ENCODE results near the gene PTGIS. TPM values are rescaled to one million over a fixed set of nuclear protein-coding genes. Genes with fewer than 3 reads are reported as not detected.

The PTGIS gene
- total and polyA plus RNA-seq, 2 of the 4 experiments (the other 2 are of a cell fraction): 1.6 to 2.6 TPM

DNA sequence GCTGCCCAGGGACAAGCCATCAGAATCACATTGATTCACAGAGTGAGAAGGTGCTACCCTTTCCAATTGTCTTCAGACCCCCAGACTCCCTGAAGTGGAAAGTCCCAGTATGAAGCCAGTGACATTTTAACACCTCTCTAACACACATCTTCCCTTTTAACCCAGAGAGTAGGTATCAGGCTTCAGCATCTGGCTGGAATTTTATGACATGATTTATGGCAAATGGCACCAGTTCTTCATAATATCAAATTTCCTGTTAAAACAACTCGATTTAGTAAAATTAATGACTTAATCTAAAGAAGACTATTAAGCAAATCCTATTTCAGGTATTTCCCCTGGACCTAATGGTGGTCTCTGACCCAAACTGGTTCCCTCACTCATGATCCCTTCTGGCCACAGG lies 110.5 kb downstream of the PTGIS start:
- no peak overlapping the region for H3K18ac ChIP-seq (ENCODE audit: low read depth, low read length)
- no peak overlapping the region for H4K91ac ChIP-seq (ENCODE audit: insufficient read depth, low read depth, low read length)
- H4K20me1 ChIP-seq (ENCODE audit: insufficient read depth, low read length): no peaks in the 10 kb centered on the region
- H3K23ac ChIP-seq (ENCODE audit: low read depth, low read length): no peak overlapping the region
- H2BK20ac ChIP-seq (ENCODE audit: low read depth, low read length): no peak overlapping the region
- H3K9ac ChIP-seq (ENCODE audit: low read depth, low read length): no peak overlapping the region
- no peak overlapping the region for H4K8ac ChIP-seq (ENCODE audit: low read depth in 2 of 2, low read length in 2 of 2)
- H4K5ac ChIP-seq (ENCODE audit: low read depth, low read length): no peak overlapping the region
- H3K14ac ChIP-seq (replicated peaks; ENCODE audit: low read depth, low read length): no peak overlapping the region
- intact Hi-C loops (cut with micrococcal nuclease): no loop called here
- TF ChIP-seq POLR2A (IDR thresholded peaks at IDR 0.05; ENCODE audit: low read depth, low read length) (no peak), MXI1 (IDR thresholded peaks at IDR 0.05; ENCODE audit: borderline replicate concordance, low read depth, low read length) (no peak), MAFK (IDR thresholded peaks at IDR 0.05; ENCODE audit: low read depth, low read length) (no peak), RCOR1 (IDR thresholded peaks at IDR 0.05; ENCODE audit: insufficient replicate concordance, low read length) (no peak), NFE2L2 (IDR thresholded peaks at IDR 0.05; ENCODE audit: low read depth, low read length) (no peak), MAZ (IDR thresholded peaks at IDR 0.05; ENCODE audit: borderline replicate concordance, low read depth, low read length) (no peak), RAD21 (IDR thresholded peaks at IDR 0.05; ENCODE audit: low read length) (no peak), CHD1 (IDR thresholded peaks at IDR 0.05; ENCODE audit: low read depth, low read length) (no peak), CEBPB (IDR thresholded peaks at IDR 0.05; ENCODE audit: low read depth, low read length) (no peak), SMC3 (IDR thresholded peaks at IDR 0.05; ENCODE audit: low read depth, low read length) (no peak), BHLHE40 (IDR thresholded peaks at IDR 0.05; ENCODE audit: low read depth, low read length) (no peak), RFX5 (IDR thresholded peaks at IDR 0.05; ENCODE audit: low read depth, low read length) (no peak), FOS (IDR thresholded peaks at IDR 0.05; ENCODE audit: low read depth, low read length) (no peak)
- TF ChIP-seq, protein P1, sequence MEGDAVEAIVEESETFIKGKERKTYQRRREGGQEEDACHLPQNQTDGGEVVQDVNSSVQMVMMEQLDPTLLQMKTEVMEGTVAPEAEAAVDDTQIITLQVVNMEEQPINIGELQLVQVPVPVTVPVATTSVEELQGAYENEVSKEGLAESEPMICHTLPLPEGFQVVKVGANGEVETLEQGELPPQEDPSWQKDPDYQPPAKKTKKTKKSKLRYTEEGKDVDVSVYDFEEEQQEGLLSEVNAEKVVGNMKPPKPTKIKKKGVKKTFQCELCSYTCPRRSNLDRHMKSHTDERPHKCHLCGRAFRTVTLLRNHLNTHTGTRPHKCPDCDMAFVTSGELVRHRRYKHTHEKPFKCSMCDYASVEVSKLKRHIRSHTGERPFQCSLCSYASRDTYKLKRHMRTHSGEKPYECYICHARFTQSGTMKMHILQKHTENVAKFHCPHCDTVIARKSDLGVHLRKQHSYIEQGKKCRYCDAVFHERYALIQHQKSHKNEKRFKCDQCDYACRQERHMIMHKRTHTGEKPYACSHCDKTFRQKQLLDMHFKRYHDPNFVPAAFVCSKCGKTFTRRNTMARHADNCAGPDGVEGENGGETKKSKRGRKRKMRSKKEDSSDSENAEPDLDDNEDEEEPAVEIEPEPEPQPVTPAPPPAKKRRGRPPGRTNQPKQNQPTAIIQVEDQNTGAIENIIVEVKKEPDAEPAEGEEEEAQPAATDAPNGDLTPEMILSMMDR (conservative IDR thresholded peaks at IDR 0.05; ENCODE audit: low read depth, low read length): no peak
- TF ChIP-seq, protein P2, sequence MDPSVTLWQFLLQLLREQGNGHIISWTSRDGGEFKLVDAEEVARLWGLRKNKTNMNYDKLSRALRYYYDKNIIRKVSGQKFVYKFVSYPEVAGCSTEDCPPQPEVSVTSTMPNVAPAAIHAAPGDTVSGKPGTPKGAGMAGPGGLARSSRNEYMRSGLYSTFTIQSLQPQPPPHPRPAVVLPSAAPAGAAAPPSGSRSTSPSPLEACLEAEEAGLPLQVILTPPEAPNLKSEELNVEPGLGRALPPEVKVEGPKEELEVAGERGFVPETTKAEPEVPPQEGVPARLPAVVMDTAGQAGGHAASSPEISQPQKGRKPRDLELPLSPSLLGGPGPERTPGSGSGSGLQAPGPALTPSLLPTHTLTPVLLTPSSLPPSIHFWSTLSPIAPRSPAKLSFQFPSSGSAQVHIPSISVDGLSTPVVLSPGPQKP (IDR thresholded peaks at IDR 0.05; ENCODE audit: borderline replicate concordance, low read depth, low read length): no peak
- TF ChIP-seq, protein P3, sequence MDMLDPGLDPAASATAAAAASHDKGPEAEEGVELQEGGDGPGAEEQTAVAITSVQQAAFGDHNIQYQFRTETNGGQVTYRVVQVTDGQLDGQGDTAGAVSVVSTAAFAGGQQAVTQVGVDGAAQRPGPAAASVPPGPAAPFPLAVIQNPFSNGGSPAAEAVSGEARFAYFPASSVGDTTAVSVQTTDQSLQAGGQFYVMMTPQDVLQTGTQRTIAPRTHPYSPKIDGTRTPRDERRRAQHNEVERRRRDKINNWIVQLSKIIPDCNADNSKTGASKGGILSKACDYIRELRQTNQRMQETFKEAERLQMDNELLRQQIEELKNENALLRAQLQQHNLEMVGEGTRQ (IDR thresholded peaks at IDR 0.05; ENCODE audit: low read depth, low read length): no peak
- POLR2A ChIA-PET (ENCODE audit: unreplicated experiment): no interaction called here
- H3K27ac ChIP-seq (ENCODE audit: insufficient read depth, low read length): no peak overlapping the region
- no peaks in the 10 kb centered on the region for H3K79me1 ChIP-seq (ENCODE audit: low read depth in 1 of 2, low read length in 2 of 2)
- dilution Hi-C loops (cut with HindIII; ENCODE audit: low sequenced_read_pairs, unreplicated experiment): no loop called here
- H3K56ac ChIP-seq (ENCODE audit: extremely low read depth, insufficient read depth, low read length): no peak overlapping the region
- H2BK120ac ChIP-seq (ENCODE audit: low read depth, low read length): no peak overlapping the region
- in situ Hi-C loops (cut with MboI; ENCODE audit: low sequenced_read_pairs): no loop called here
- CTCF ChIA-PET: no interaction called here
- no peak overlapping the region for H2AK5ac ChIP-seq (ENCODE audit: low read depth, low read length)
- H2BK5ac ChIP-seq (ENCODE audit: low read depth, low read length, poor library complexity, severe bottlenecking): no peak overlapping the region
- no peaks in the 10 kb centered on the region for H3K9me3 ChIP-seq (ENCODE audit: control insufficient read depth, insufficient read depth, low read length)
- DNase-seq: no peak
- no peaks in the 10 kb centered on the region for H3K36me3 ChIP-seq (ENCODE audit: control insufficient read depth, insufficient read depth, low read length)
- no peak overlapping the region for H2BK15ac ChIP-seq (ENCODE audit: low read depth, low read length)
- no peak for ATAC-seq (ENCODE audit: low read depth)
- no TSS peak for BruUV-seq (replicated peaks)
- no peak overlapping the region for H3K4ac ChIP-seq (ENCODE audit: low read depth, low read length)
- H3K4me3 ChIP-seq (ENCODE audit: insufficient read depth, low read depth, low read length): no peak overlapping the region
- H3K4me1 ChIP-seq (ENCODE audit: control insufficient read depth, insufficient read depth, low read length): no peaks in the 10 kb centered on the region
- no CpG with 5 or more reads among the region's 1 CpG for WGBS, 2 experiments (ENCODE audit: extremely low coverage in 2 of 2, insufficient read length in 1 of 2)
- no peak overlapping the region for H3K4me2 ChIP-seq (ENCODE audit: low read depth, low read length)
- peaks cover 52% of the 10 kb centered on the region for H3K27me3 ChIP-seq (ENCODE audit: control insufficient read depth, insufficient read depth, low read length)
- H3K9me1 ChIP-seq (ENCODE audit: insufficient read depth, low read length): no peaks in the 10 kb centered on the region
- H2AFZ ChIP-seq (replicated peaks; ENCODE audit: low read length, poor library complexity): no peak overlapping the region
- H2AK9ac ChIP-seq (replicated peaks; ENCODE audit: low read depth, low read length, poor library complexity): no peak overlapping the region
